H1 (cell line): ENCODE results near the gene KCNQ1.

Experiments used
- ASH2L ChIP-seq: fragments of 200-600, 300-600 bp; sonication (generic); IDR thresholded peaks from one replicate; pipeline ENCODE4 v1.7.1; 2017; ENCODE audit warnings: low read length
- CTCF ChIP-seq, 3 experiments: IDR thresholded peaks; 1 replicate in 2 of 3; 2 replicates in 1 of 3; pipeline versions ENCODE4 v1.5.1 to v1.6.1; 2011; ENCODE audit warnings: low read length in 3 of 3, mild to moderate bottlenecking in 3 of 3, inconsistent platforms in 2 of 3, low read depth in 1 of 3, moderate library complexity in 1 of 3; ENCODE audit not compliant: insufficient read depth in 1 of 3; ENCODE audit errors: control extremely low read depth in 1 of 3
- POLR2A ChIP-seq, 2 experiments: IDR thresholded peaks; 1 replicate in 1 of 2; 2 replicates in 1 of 2; pipeline ENCODE4 v1.6.1; 2011; ENCODE audit warnings: low read depth in 2 of 2, low read length in 2 of 2, mild to moderate bottlenecking in 2 of 2; ENCODE audit errors: control extremely low read depth in 1 of 2
- SP2 ChIP-seq: IDR thresholded peaks from 2 replicates; pipeline ENCODE4 v1.6.1; 2012; ENCODE audit warnings: mild to moderate bottlenecking, low read length, inconsistent platforms
- TEAD4 ChIP-seq: IDR thresholded peaks from 2 replicates; pipeline ENCODE4 v1.6.1; 2012; ENCODE audit warnings: low read depth, low read length, inconsistent platforms, mixed read lengths

- TF ChIP-seq TEAD4 (no peak), ASH2L (no peak), CTCF (IDR thresholded peaks at IDR 0.05; ENCODE audit: control extremely low read depth in 1 of 3, insufficient read depth in 1 of 3, low read depth in 1 of 3, low read length in 3 of 3) (no peak), POLR2A (IDR thresholded peaks at IDR 0.05; ENCODE audit: control extremely low read depth in 1 of 2, low read depth in 2 of 2, low read length in 2 of 2) (no peak), SP2 (no peak)
Measured at GRCh38 chr11:2542406-2542805, 97.6 kb downstream of the KCNQ1 start.
